Activated CD8-positive, alpha-beta memory T cell treated with anti-CD3 and anti-CD28 coated beads, Interleukin-2, amount 50 U/mL, for 1 hour (primary cell): ENCODE measurements around the gene TMEM18.

Source experiments
- DNase-seq: peaks from one replicate; pipeline ENCODE4 v3.0.0-alpha.2; 2020; ENCODE audit errors: extremely low read depth

TMEM18 gene

GRCh38 chr2:651951-652373 lies 25.2 kb downstream of the TMEM18 start:
- DNase-seq, result no peak

GRCh38 chr2:650343-651310 lies 26.6 kb downstream of the TMEM18 start:
- DNase-seq, result no peak

- DNase-seq, result no peak
Observed at GRCh38 chr2:649426-650342, 27.5 kb downstream of the TMEM18 start.

GRCh38 chr2:648476-649424 lies 28.5 kb downstream of the TMEM18 start:
- DNase-seq, result no peak

GRCh38 chr2:647691-648231 lies 29.4 kb downstream of the TMEM18 start:
- DNase-seq, result no peak

- DNase-seq, result no peak
Observed at GRCh38 chr2:647003-647560, 30.1 kb downstream of the TMEM18 start.

GRCh38 chr2:644871-645270 lies 32.3 kb downstream of the TMEM18 start:
- DNase-seq, result no peak

- no peak for DNase-seq
Observed at GRCh38 chr2:643761-644160, 33.4 kb downstream of the TMEM18 start.

GRCh38 chr2:643334-643733 lies 33.9 kb downstream of the TMEM18 start:
- DNase-seq, result no peak

GRCh38 chr2:641872-642815 lies 35.1 kb downstream of the TMEM18 start:
- DNase-seq, result no peak

GRCh38 chr2:641164-641871 lies 35.9 kb downstream of the TMEM18 start:
- DNase-seq, result no peak

- no peak for DNase-seq
Observed at GRCh38 chr2:639703-640102, 37.5 kb downstream of the TMEM18 start.

- no peak for DNase-seq
Observed at GRCh38 chr2:637804-638203, 39.4 kb downstream of the TMEM18 start.

- no peak for DNase-seq
Observed at GRCh38 chr2:637406-637776, 39.8 kb downstream of the TMEM18 start.

GRCh38 chr2:636641-637405 lies 40.4 kb downstream of the TMEM18 start:
- no peak for DNase-seq

- no peak for DNase-seq
Observed at GRCh38 chr2:635687-636621, 41.3 kb downstream of the TMEM18 start.
